IPS-20b (cell line): ENCODE data around the gene LRRC8B.

Experiments
- H3K27ac ChIP-seq: one replicate; pipeline ENCODE4 v1.5.1; 2013; ENCODE audit warnings: low read length
- H3K27me3 ChIP-seq: 2 replicates; pipeline ENCODE4 v1.6.1; 2013; ENCODE audit warnings: mild to moderate bottlenecking, low read length, inconsistent platforms; ENCODE audit not compliant: insufficient read depth
- H3K36me3 ChIP-seq: 2 replicates; pipeline ENCODE4 v1.6.1; 2013; ENCODE audit warnings: low read depth, mild to moderate bottlenecking, inconsistent platforms, low read length, moderate library complexity; ENCODE audit not compliant: insufficient read depth
- H3K4me1 ChIP-seq: 2 replicates; pipeline ENCODE4 v1.6.1; 2013; ENCODE audit warnings: mild to moderate bottlenecking, control low read depth, inconsistent platforms, low read length, moderate library complexity; ENCODE audit not compliant: insufficient read depth
- H3K4me3 ChIP-seq: 2 replicates; pipeline ENCODE4 v1.5.1; 2013; ENCODE audit warnings: mild to moderate bottlenecking, low read length, inconsistent platforms
- H3K9ac ChIP-seq: 2 replicates; pipeline ENCODE4 v1.6.1; 2013; ENCODE audit warnings: low read depth, mild to moderate bottlenecking, inconsistent platforms, low read length, moderate library complexity
- H3K9me3 ChIP-seq: 2 replicates; pipeline ENCODE4 v1.6.1; 2013; ENCODE audit warnings: mild to moderate bottlenecking, low read depth, low read length, inconsistent platforms; ENCODE audit not compliant: insufficient read depth

LRRC8B gene

GRCh38 chr1:89632657-89633247, 108.1 kb downstream of the LRRC8B start, which contains the start of gene LRRC8C:
TSS of gene LRRC8C (plus strand) at chr1:89633120. CDS start at chr1:89686474, 53,354 bp downstream.
- Histone ChIP-seq H3K36me3 (no peaks in the 10 kb centered on the region), H3K4me1 (no peaks in the 10 kb centered on the region; the same call in 1 of the 2 replicates), H3K27me3 (peaks cover 62% of the 10 kb centered on the region), H3K9ac (peak within 1 kb of the TSS; percentile 60; the same call in 1 of the 2 replicates), H3K27ac (no peak within 1 kb of the TSS), H3K9me3 (no peaks in the 10 kb centered on the region), H3K4me3 (peak within 1 kb of the TSS; percentile 91)

GRCh38 chr1:89633248-89633799, 108.7 kb downstream of the LRRC8B start:
- peaks cover 62% of the 10 kb centered on the region for H3K27me3 ChIP-seq

GRCh38 chr1:89633800-89634625, 109.4 kb downstream of the LRRC8B start:
- Histone ChIP-seq H3K4me1 (no peaks in the 10 kb centered on the region; the same call in 1 of the 2 replicates), H3K36me3 (no peaks in the 10 kb centered on the region), H3K4me3 (peak overlapping the region; percentile 91), H3K9me3 (no peaks in the 10 kb centered on the region), H3K9ac (peak overlapping the region; percentile 33; the same call in 1 of the 2 replicates), H3K27me3 (peaks cover 62% of the 10 kb centered on the region), H3K27ac (no peak overlapping the region)

More at GRCh38 chr1:89633248-89633799, 108.7 kb downstream of the LRRC8B start:
- Histone ChIP-seq H3K9ac (peak overlapping the region; percentile 33; the same call in 1 of the 2 replicates), H3K9me3 (no peaks in the 10 kb centered on the region), H3K4me3 (peak overlapping the region; percentile 91), H3K4me1 (no peaks in the 10 kb centered on the region; the same call in 1 of the 2 replicates), H3K36me3 (no peaks in the 10 kb centered on the region), H3K27ac (no peak overlapping the region)

- no peaks in the 10 kb centered on the region for H3K9me3 ChIP-seq
- H3K4me1 ChIP-seq = no peaks in the 10 kb centered on the region; the same call in 1 of the 2 replicates
Measured at GRCh38 chr1:89635825-89636815, 111.5 kb downstream of the LRRC8B start.

GRCh38 chr1:89637496-89637895, 112.9 kb downstream of the LRRC8B start:
- Histone ChIP-seq H3K4me3 (no peak overlapping the region), H3K4me1 (no peaks in the 10 kb centered on the region), H3K9me3 (no peaks in the 10 kb centered on the region), H3K27ac (no peak overlapping the region), H3K27me3 (peaks cover 38% of the 10 kb centered on the region), H3K36me3 (no peaks in the 10 kb centered on the region), H3K9ac (no peak overlapping the region)

More at GRCh38 chr1:89635825-89636815, 111.5 kb downstream of the LRRC8B start:
- Histone ChIP-seq H3K27ac (no peak overlapping the region), H3K9ac (no peak overlapping the region), H3K27me3 (peaks cover 51% of the 10 kb centered on the region), H3K36me3 (no peaks in the 10 kb centered on the region), H3K4me3 (no peak overlapping the region)

GRCh38 chr1:89640440-89640839, 115.8 kb downstream of the LRRC8B start:
- Histone ChIP-seq H3K36me3 (no peaks in the 10 kb centered on the region), H3K9ac (no peak overlapping the region), H3K4me1 (no peaks in the 10 kb centered on the region), H3K27me3 (peaks cover 11% of the 10 kb centered on the region), H3K27ac (no peak overlapping the region), H3K9me3 (no peaks in the 10 kb centered on the region), H3K4me3 (no peak overlapping the region)

GRCh38 chr1:89641781-89642180, 117.2 kb downstream of the LRRC8B start:
- H3K9me3 ChIP-seq = no peaks in the 10 kb centered on the region
- H3K27ac ChIP-seq = no peak overlapping the region
- H3K27me3 ChIP-seq = no peaks in the 10 kb centered on the region
- no peaks in the 10 kb centered on the region for H3K36me3 ChIP-seq
- H3K4me1 ChIP-seq = no peaks in the 10 kb centered on the region
- no peak overlapping the region for H3K4me3 ChIP-seq
- H3K9ac ChIP-seq = no peak overlapping the region

- Histone ChIP-seq H3K9me3 (no peaks in the 10 kb centered on the region), H3K36me3 (no peaks in the 10 kb centered on the region), H3K27me3 (no peaks in the 10 kb centered on the region), H3K4me3 (no peak overlapping the region), H3K4me1 (no peaks in the 10 kb centered on the region), H3K9ac (no peak overlapping the region), H3K27ac (no peak overlapping the region)
Measured at GRCh38 chr1:89643577-89643976, 118.9 kb downstream of the LRRC8B start.

GRCh38 chr1:89644119-89644814, 119.6 kb downstream of the LRRC8B start:
- H3K27ac ChIP-seq = no peak overlapping the region

GRCh38 chr1:89646259-89646658, 121.6 kb downstream of the LRRC8B start:
- Histone ChIP-seq H3K4me3 (no peak overlapping the region), H3K4me1 (no peaks in the 10 kb centered on the region), H3K9ac (no peak overlapping the region), H3K27ac (no peak overlapping the region), H3K27me3 (no peaks in the 10 kb centered on the region), H3K36me3 (no peaks in the 10 kb centered on the region), H3K9me3 (no peaks in the 10 kb centered on the region)

More at GRCh38 chr1:89644119-89644814, 119.6 kb downstream of the LRRC8B start:
- H3K9ac ChIP-seq = no peak overlapping the region
- no peaks in the 10 kb centered on the region for H3K9me3 ChIP-seq
- no peaks in the 10 kb centered on the region for H3K4me1 ChIP-seq
- no peak overlapping the region for H3K4me3 ChIP-seq
- no peaks in the 10 kb centered on the region for H3K27me3 ChIP-seq
- H3K36me3 ChIP-seq = no peaks in the 10 kb centered on the region
